HCT116 (cell line): ENCODE data around the gene ZNF266. TPM values are rescaled to one million over a fixed set of nuclear protein-coding genes. Genes with fewer than 3 reads are reported as not detected.

Source experiments
- ATAC-seq: fragments of 200-7000 bp; cut with Tn5 transposase; 2 replicates; pipeline ENCODE4 v1.9.1; 2020; ENCODE audit warnings: mild to moderate bottlenecking, moderate library complexity
- BruUV-seq: library from RNA; stranded (reverse); fragments of 400-500 nt; replicated peaks from 2 replicates; lab custom pipeline; 2021; lab: Mats Ljungman, UMichigan
- CTCF ChIA-PET: fragments of 300-600 bp; sonication (Branson Sonifier 250); formaldehyde crosslinking; loops from one replicate; lab custom pipeline; 2021; ENCODE audit warnings: antibody characterized with exemption; lab: Charles Lee
- POLR2A ChIA-PET: fragments of 300-600, 350-600 bp; sonication (Branson Sonifier 250); formaldehyde crosslinking; loops from one replicate; lab custom pipeline; 2021; ENCODE audit warnings: antibody characterized with exemption; lab: Charles Lee
- RAD21 ChIA-PET, 2 experiments: fragments of 300-600 bp; sonication (Branson Sonifier 250); formaldehyde crosslinking; loops; one replicate each; lab custom pipeline; 2023; ENCODE audit warnings: low total read pairs in 2 of 2; ENCODE audit not compliant: uncharacterized antibody in 2 of 2, unreplicated experiment in 2 of 2, low non-redundant PET in 1 of 2; lab: Charles Lee
- DNase-seq: peaks from one replicate; pipeline ENCODE4 v3.0.0-alpha.2; 2010; ENCODE audit warnings: low read depth, low spot score
- H2AFZ ChIP-seq: fragments of 200-600 bp; shearing (Covaris generic), sonication (generic); 2 replicates; pipeline ENCODE4 v1.6.1; 2017; ENCODE audit warnings: low read depth, mixed run types, mixed read lengths, antibody characterized with exemption, low read length; ENCODE audit not compliant: poor library complexity, severe bottlenecking
- H3K27ac ChIP-seq: 2 replicates; pipeline ENCODE4 v1.5.1; 2012; ENCODE audit warnings: low read depth, low read length
- H3K27me3 ChIP-seq: fragments of 200-600 bp; sonication (generic); 2 replicates; pipeline ENCODE4 v1.6.1; 2016; ENCODE audit warnings: mixed run types, low read length, mixed read lengths; ENCODE audit not compliant: insufficient read depth
- H3K36me3 ChIP-seq, 2 experiments: fragments of 200-500 bp in 1 of 2; fragments of 200-600 bp in 1 of 2; sonication (Bioruptor generic) in 1 of 2; sonication (generic) in 1 of 2; 2 replicates each; pipeline versions ENCODE4 v1.5.1 to v1.6.1; 2014 to 2016; ENCODE audit warnings: low read length in 2 of 2, inconsistent platforms in 1 of 2, mixed read lengths in 1 of 2, mixed run types in 1 of 2; ENCODE audit not compliant: insufficient read depth in 2 of 2, control insufficient read depth in 1 of 2
- H3K4me1 ChIP-seq, 2 experiments: fragments of 200-600 bp in 1 of 2; sonication (generic) in 1 of 2; 2 replicates each; pipeline versions ENCODE4 v1.5.1 to v1.6.1; 2012 to 2017; ENCODE audit warnings: low read length in 2 of 2, inconsistent platforms in 1 of 2, mild to moderate bottlenecking in 1 of 2, mixed read lengths in 1 of 2, mixed run types in 1 of 2, moderate library complexity in 1 of 2; ENCODE audit not compliant: insufficient read depth in 2 of 2, control insufficient read depth in 1 of 2
- H3K4me2 ChIP-seq: fragments of 200-600 bp; sonication (generic); 2 replicates; pipeline ENCODE4 v1.6.1; 2017; ENCODE audit warnings: mixed run types, low read length, mixed read lengths
- H3K4me3 ChIP-seq, 2 experiments: fragments of 200-600 bp in 1 of 2; sonication (generic) in 1 of 2; replicated peaks in 1 of 2; 2 replicates each; pipeline ENCODE4 v1.5.1; 2011 to 2016; ENCODE audit warnings: low read length in 2 of 2, control low read depth in 1 of 2, low read depth in 1 of 2, mild to moderate bottlenecking in 1 of 2, mixed read lengths in 1 of 2, mixed run types in 1 of 2
- H3K79me2 ChIP-seq: fragments of 200-600 bp; sonication (generic); 2 replicates; pipeline ENCODE4 v1.6.1; 2017; ENCODE audit warnings: mild to moderate bottlenecking, mixed run types, low read length, moderate library complexity, mixed read lengths; ENCODE audit not compliant: insufficient read depth
- H3K9ac ChIP-seq: fragments of 200-600 bp; sonication (generic); 2 replicates; pipeline ENCODE4 v1.6.1; 2016; ENCODE audit warnings: low read length, mixed read lengths
- H3K9me2 ChIP-seq: fragments of 200-600 bp; sonication (generic), shearing (Covaris generic); 2 replicates; pipeline ENCODE4 v1.6.1; 2017; ENCODE audit warnings: mixed run types, mild to moderate bottlenecking, moderate library complexity; ENCODE audit not compliant: insufficient read depth
- H3K9me3 ChIP-seq, 2 experiments: fragments of 200-500 bp in 1 of 2; fragments of 200-600 bp in 1 of 2; sonication (Bioruptor generic) in 1 of 2; sonication (generic) in 1 of 2; 2 replicates each; pipeline ENCODE4 v1.6.1; 2014 to 2017; ENCODE audit warnings: low read length in 2 of 2, mixed read lengths in 2 of 2, inconsistent platforms in 1 of 2, low read depth in 1 of 2, mild to moderate bottlenecking in 1 of 2, mixed run types in 1 of 2, moderate library complexity in 1 of 2; ENCODE audit not compliant: control insufficient read depth in 1 of 2, insufficient read depth in 1 of 2
- H4K20me1 ChIP-seq: fragments of 200-600 bp; sonication (generic), shearing (Covaris generic); 2 replicates; pipeline ENCODE4 v1.6.1; 2017; ENCODE audit warnings: mixed run types, mild to moderate bottlenecking, moderate library complexity; ENCODE audit not compliant: insufficient read depth
- ATF3 ChIP-seq: IDR thresholded peaks from 2 replicates; pipeline ENCODE4 v1.6.1; 2012
- CBX3 ChIP-seq: IDR thresholded peaks from 2 replicates; pipeline ENCODE4 v1.6.1; 2012; ENCODE audit warnings: low read depth
- EGR1 ChIP-seq: IDR thresholded peaks from 2 replicates; pipeline ENCODE4 v1.6.1; 2012; ENCODE audit warnings: low read depth
- ELF1 ChIP-seq: IDR thresholded peaks from 2 replicates; pipeline ENCODE4 v1.6.1; 2012; ENCODE audit warnings: low read depth, borderline replicate concordance
- EZH2 ChIP-seq: fragments of 200-600 bp; sonication (generic); IDR thresholded peaks from 2 replicates; pipeline ENCODE4 v1.6.1; 2017; ENCODE audit warnings: antibody characterized with exemption, mixed run types
- EZH2phosphoT487 ChIP-seq: fragments of 200-600 bp; IDR thresholded peaks from 2 replicates; pipeline ENCODE4 v1.6.1; 2018; ENCODE audit warnings: antibody characterized with exemption, borderline replicate concordance
- FOSL1 ChIP-seq: IDR thresholded peaks from 2 replicates; pipeline ENCODE4 v1.6.1; 2012; ENCODE audit warnings: low read depth
- JUND ChIP-seq: IDR thresholded peaks from 2 replicates; pipeline ENCODE4 v1.6.1; 2012
- MAX ChIP-seq: IDR thresholded peaks from 2 replicates; pipeline ENCODE4 v1.6.1; 2012
- POLR2AphosphoS5 ChIP-seq: IDR thresholded peaks from 2 replicates; pipeline ENCODE4 v1.6.1; 2011; ENCODE audit warnings: mild to moderate bottlenecking, low read depth, low read length, moderate library complexity
- REST ChIP-seq: IDR thresholded peaks from 2 replicates; pipeline ENCODE4 v1.6.1; 2012; ENCODE audit warnings: low read depth
- SIN3A ChIP-seq: IDR thresholded peaks from 2 replicates; pipeline ENCODE4 v1.6.1; 2012; ENCODE audit warnings: low read depth
- SRF ChIP-seq: IDR thresholded peaks from 2 replicates; pipeline ENCODE4 v1.6.1; 2012; ENCODE audit warnings: low read depth
- TCF7L2 ChIP-seq: IDR thresholded peaks from 2 replicates; pipeline ENCODE4 v1.7.0; 2011; ENCODE audit warnings: borderline replicate concordance, inconsistent platforms; ENCODE audit not compliant: insufficient read depth, insufficient read length; ENCODE audit errors: extremely low read depth
- YY1 ChIP-seq: IDR thresholded peaks from 2 replicates; pipeline ENCODE4 v1.6.1; 2011; ENCODE audit warnings: low read length, low read depth, moderate library complexity, mild to moderate bottlenecking; ENCODE audit not compliant: insufficient replicate concordance; ENCODE audit errors: extremely low read depth
- ZFX ChIP-seq: fragments of 450-650 bp; IDR thresholded peaks from 2 replicates; pipeline ENCODE4 v1.6.1; 2017
- ZNF274 ChIP-seq: fragments of 200-500 bp; sonication (Bioruptor generic); IDR thresholded peaks from 2 replicates; pipeline ENCODE4 v1.6.1; 2014; ENCODE audit warnings: mild to moderate bottlenecking, low read depth, low read length, inconsistent platforms
- intact Hi-C: fragments of 100-400 bp; cut with micrococcal nuclease; formaldehyde crosslinking; loops from 2 replicates; pipeline ENCODE4 v1.10.0; 2022
- total RNA-seq: library from RNA; stranded (reverse); gene quantifications from one replicate; pipeline ENCODE4 v1.2.1, GENCODE V29; 2021; ENCODE audit not compliant: unreplicated experiment

Gene ZNF266
- total RNA-seq, 1 experiment from 2014 or later = 9.4 TPM

GRCh38 chr19:9407827-9408226 lies 27.5 kb downstream of the ZNF266 start:
- H3K27ac ChIP-seq = no peak overlapping the region
- POLR2A ChIA-PET = no interaction called here
- CTCF ChIA-PET = no interaction called here
- ATAC-seq (no peak), DNase-seq (no peak)
- no peaks in the 10 kb centered on the region for H3K4me1 ChIP-seq
- H3K9me2 ChIP-seq = no peaks in the 10 kb centered on the region
- intact Hi-C loops = no loop called here
- RAD21 ChIA-PET = no interaction called here
- no peaks in the 10 kb centered on the region for H3K27me3 ChIP-seq
- H3K4me2 ChIP-seq = no peak overlapping the region
- no peak overlapping the region for H3K9ac ChIP-seq
- no peaks in the 10 kb centered on the region for H4K20me1 ChIP-seq
- no peak for TF ChIP-seq FOSL1
- TF ChIP-seq EZH2 = no peak
- peaks cover 5 to 22% of the 10 kb centered on the region in 2 experiments; a peak in 1 of 4 replicates for H3K9me3 ChIP-seq
- no TSS peak for BruUV-seq
- H3K79me2 ChIP-seq = no peaks in the 10 kb centered on the region
- H2AFZ ChIP-seq = no peak overlapping the region
- H3K36me3 ChIP-seq = 0 out of 4 replicates have a peak, but pooled peaks cover 0 to under 1% of the 10 kb centered on the region in 2 experiments
- H3K4me3 ChIP-seq = no peak overlapping the region

- no peak for TF ChIP-seq ZNF274
- no peak for TF ChIP-seq YY1
- TF ChIP-seq ZFX = no peak
- TF ChIP-seq ELF1 = no peak
- no peak for TF ChIP-seq ATF3
- no peak for TF ChIP-seq EZH2phosphoT487
- TF ChIP-seq TCF7L2 = no peak
- TF ChIP-seq POLR2AphosphoS5 = no peak
- no peak for TF ChIP-seq REST
- no peak for TF ChIP-seq EGR1
- TF ChIP-seq JUND = no peak
- no peak for TF ChIP-seq EZH2
- TF ChIP-seq SIN3A = no peak
- TF ChIP-seq CBX3 = no peak
- TF ChIP-seq MAX = no peak
- TF ChIP-seq SRF = no peak
- Histone ChIP-seq H4K20me1 (no peaks in the 10 kb centered on the region), H3K4me2 (no peak overlapping the region), H3K9me3 (peaks cover 0 to 15% of the 10 kb centered on the region in 2 experiments; a peak in 1 of 4 replicates), H3K27ac (no peak overlapping the region), H3K4me3 (no peak overlapping the region), H2AFZ (no peak overlapping the region), H3K27me3 (no peaks in the 10 kb centered on the region), H3K36me3 (no peaks in the 10 kb centered on the region), H3K9me2 (no peaks in the 10 kb centered on the region), H3K4me1 (no peaks in the 10 kb centered on the region), H3K9ac (no peak overlapping the region), H3K79me2 (no peaks in the 10 kb centered on the region)
- ChIA-PET CTCF (no interaction called here), POLR2A (no interaction called here), RAD21 (no interaction called here)
- intact Hi-C loops = no loop called here
- no TSS peak for BruUV-seq
- ATAC-seq (no peak), DNase-seq (no peak)
Measured at GRCh38 chr19:9406798-9407352, 28.5 kb downstream of the ZNF266 start.
